Astrocyte (in vitro differentiated cells and primary cell): Measurements from ENCODE around the gene KCNJ3. TPM values are rescaled to one million over a fixed set of nuclear protein-coding genes. Genes with fewer than 3 reads are reported as not detected.

Experiments
- DNase-seq: peaks from one replicate; pipeline ENCODE4 v3.0.0-alpha.2; 2010; ENCODE audit warnings: low read depth
- FAIRE-seq: peaks from 2 replicates; lab custom pipeline; 2011; peaks lifted over from hg19 to GRCh38; lab: Jason Lieb, UNC
- H2AFZ ChIP-seq: 2 replicates; pipeline ENCODE4 v1.6.0; 2012; ENCODE audit warnings: low read depth, low read length, inconsistent platforms
- H3K27ac ChIP-seq: 2 replicates; pipeline ENCODE4 v1.5.1; 2011; ENCODE audit warnings: low read depth, low read length, inconsistent platforms
- H3K27me3 ChIP-seq: 2 replicates; pipeline ENCODE4 v1.6.0; 2011; ENCODE audit warnings: low read length, inconsistent platforms; ENCODE audit not compliant: insufficient read depth
- H3K36me3 ChIP-seq: 2 replicates; pipeline ENCODE4 v1.5.1; 2011; ENCODE audit warnings: low read length, inconsistent platforms; ENCODE audit not compliant: insufficient read depth
- H3K4me1 ChIP-seq: 2 replicates; pipeline ENCODE4 v1.5.1; 2011; ENCODE audit warnings: low read length, inconsistent platforms; ENCODE audit not compliant: insufficient read depth
- H3K4me2 ChIP-seq: 2 replicates; pipeline ENCODE4 v1.6.0; 2012; ENCODE audit warnings: low read length, inconsistent platforms
- H3K4me3 ChIP-seq: 2 replicates; pipeline ENCODE4 v1.5.1; 2011; ENCODE audit warnings: low read depth, mild to moderate bottlenecking, low read length, inconsistent platforms; ENCODE audit not compliant: insufficient read depth
- H3K79me2 ChIP-seq: 2 replicates; pipeline ENCODE4 v1.6.0; 2012; ENCODE audit warnings: mild to moderate bottlenecking, low read length, inconsistent platforms; ENCODE audit not compliant: insufficient read depth
- H3K9ac ChIP-seq: 2 replicates; pipeline ENCODE4 v1.6.0; 2012; ENCODE audit warnings: mild to moderate bottlenecking, low read length, inconsistent platforms
- H3K9me3 ChIP-seq: 2 replicates; pipeline ENCODE4 v1.5.1; 2012; ENCODE audit warnings: low read depth, mild to moderate bottlenecking, low read length, inconsistent platforms; ENCODE audit not compliant: insufficient read depth
- H4K20me1 ChIP-seq: 2 replicates; pipeline ENCODE4 v1.6.0; 2012; ENCODE audit warnings: low read length, inconsistent platforms; ENCODE audit not compliant: insufficient read depth
- H3K27ac Mint-ChIP-seq: one replicate; pipeline ENCODE4 v1.8.0; 2021; ENCODE audit warnings: mild to moderate bottlenecking, mixed read lengths; ENCODE audit not compliant: unreplicated experiment
- H3K27me3 Mint-ChIP-seq: one replicate; pipeline ENCODE4 v1.8.0; 2021; ENCODE audit warnings: low read depth, mixed read lengths; ENCODE audit not compliant: unreplicated experiment
- H3K36me3 Mint-ChIP-seq: one replicate; pipeline ENCODE4 v1.8.0; 2021; ENCODE audit warnings: low read depth, mixed read lengths; ENCODE audit not compliant: unreplicated experiment
- H3K4me1 Mint-ChIP-seq: one replicate; pipeline ENCODE4 v1.8.0; 2021; ENCODE audit warnings: low read depth, mixed read lengths; ENCODE audit not compliant: unreplicated experiment
- H3K4me3 Mint-ChIP-seq: one replicate; pipeline ENCODE4 v1.8.0; 2021; ENCODE audit warnings: mild to moderate bottlenecking, moderate library complexity, mixed read lengths; ENCODE audit not compliant: unreplicated experiment
- H3K9me3 Mint-ChIP-seq: one replicate; pipeline ENCODE4 v1.8.0; 2021; ENCODE audit warnings: mild to moderate bottlenecking, mixed read lengths; ENCODE audit not compliant: unreplicated experiment
- CTCF ChIP-seq: IDR thresholded peaks from 2 replicates; pipeline ENCODE4 v1.5.1; 2011; ENCODE audit warnings: low read depth, mild to moderate bottlenecking, inconsistent platforms, low read length, moderate library complexity; ENCODE audit not compliant: insufficient read depth
- EZH2 ChIP-seq: IDR thresholded peaks from 2 replicates; pipeline ENCODE4 v1.6.1; 2012; ENCODE audit warnings: mild to moderate bottlenecking, low read length, inconsistent platforms; ENCODE audit not compliant: insufficient read depth
- total RNA-seq: library from RNA; stranded (reverse); gene quantifications from 2 replicates; pipeline ENCODE4 v1.2.1, GENCODE V29; 2021

The KCNJ3 gene
- total RNA-seq, 1 donor from 2014 or later, result not detected

- H3K36me3 ChIP-seq, result no peaks in the 10 kb centered on the region
- no peak overlapping the region for H3K27ac ChIP-seq
- Mint-ChIP-seq H3K4me1 (no peaks in the 10 kb centered on the region), H3K9me3 (peaks cover 3% of the 10 kb centered on the region), H3K27me3 (no peaks in the 10 kb centered on the region), H3K4me3 (no peak overlapping the region), H3K27ac (no peak overlapping the region), H3K36me3 (no peaks in the 10 kb centered on the region)
- H2AFZ ChIP-seq, result no peak overlapping the region
- no peak overlapping the region for H3K9ac ChIP-seq
- no peaks in the 10 kb centered on the region for H4K20me1 ChIP-seq
- no peaks in the 10 kb centered on the region for H3K4me1 ChIP-seq
- H3K79me2 ChIP-seq, result no peaks in the 10 kb centered on the region
- H3K4me3 ChIP-seq, result no peak overlapping the region
- no peak overlapping the region for H3K4me2 ChIP-seq
- H3K27me3 ChIP-seq, result no peaks in the 10 kb centered on the region
- FAIRE-seq, result no peak
- H3K9me3 ChIP-seq, result no peaks in the 10 kb centered on the region
- TF ChIP-seq CTCF, result no peak
- no peak for TF ChIP-seq EZH2
- DNase-seq, result no peak
These were observed 138.5 kb downstream of the KCNJ3 start for GRCh38 chr2:154837035-154837434.

- H3K79me2 ChIP-seq, result no peaks in the 10 kb centered on the region
- Mint-ChIP-seq H3K27ac (no peak overlapping the region), H3K4me1 (no peaks in the 10 kb centered on the region), H3K4me3 (no peak overlapping the region), H3K36me3 (no peaks in the 10 kb centered on the region), H3K9me3 (peaks cover 3% of the 10 kb centered on the region), H3K27me3 (no peaks in the 10 kb centered on the region)
- H3K4me3 ChIP-seq, result no peak overlapping the region
- no peak overlapping the region for H2AFZ ChIP-seq
- H3K9me3 ChIP-seq, result no peaks in the 10 kb centered on the region
- H3K36me3 ChIP-seq, result no peaks in the 10 kb centered on the region
- H3K27ac ChIP-seq, result no peak overlapping the region
- no peaks in the 10 kb centered on the region for H3K4me1 ChIP-seq
- H3K4me2 ChIP-seq, result no peak overlapping the region
- no peak for TF ChIP-seq CTCF
- no peak for TF ChIP-seq EZH2
- FAIRE-seq (no peak), DNase-seq (no peak)
- no peaks in the 10 kb centered on the region for H3K27me3 ChIP-seq
- no peak overlapping the region for H3K9ac ChIP-seq
- H4K20me1 ChIP-seq, result no peaks in the 10 kb centered on the region
These were observed 146.0 kb downstream of the KCNJ3 start for GRCh38 chr2:154844513-154844912.

GRCh38 chr2:154846842-154847241 is 148.3 kb downstream of the KCNJ3 start:
- Histone ChIP-seq H3K27me3 (no peaks in the 10 kb centered on the region), H3K4me2 (no peak overlapping the region), H4K20me1 (no peaks in the 10 kb centered on the region), H3K27ac (no peak overlapping the region), H3K4me3 (no peak overlapping the region), H3K9ac (no peak overlapping the region), H3K79me2 (no peaks in the 10 kb centered on the region), H3K9me3 (no peaks in the 10 kb centered on the region), H2AFZ (no peak overlapping the region), H3K4me1 (no peaks in the 10 kb centered on the region), H3K36me3 (no peaks in the 10 kb centered on the region)
- Mint-ChIP-seq H3K36me3 (no peaks in the 10 kb centered on the region), H3K9me3 (no peaks in the 10 kb centered on the region), H3K27me3 (no peaks in the 10 kb centered on the region), H3K4me3 (no peak overlapping the region), H3K4me1 (no peaks in the 10 kb centered on the region), H3K27ac (no peak overlapping the region)
- TF ChIP-seq CTCF (no peak), EZH2 (no peak)
- FAIRE-seq, result no peak
- DNase-seq, result no peak
